HepG2 (cell line): ENCODE data around the gene SNRNP27. TPM values are rescaled to one million over a fixed set of nuclear protein-coding genes. Genes with fewer than 3 reads are reported as not detected.

Experiments
- ARHGAP35 ChIP-seq: sonication (generic); formaldehyde crosslinking; IDR thresholded peaks from 2 replicates; pipeline ENCODE4 v1.9.0; 2022; ENCODE audit warnings: mild to moderate bottlenecking, inconsistent platforms, moderate library complexity, missing genetic modification reagents, borderline replicate concordance
- ASH2L ChIP-seq: fragments of 300-600, 200-600 bp; sonication (generic); IDR thresholded peaks from 2 replicates; pipeline ENCODE4 v1.7.0; 2017; ENCODE audit warnings: low read depth, mild to moderate bottlenecking, moderate library complexity, mixed read lengths, low read length; ENCODE audit not compliant: insufficient read length
- FOXA1 ChIP-seq, 2 experiments: fragments of 450-650 bp in 1 of 2; sonication (generic) in 1 of 2; formaldehyde crosslinking in 1 of 2; IDR thresholded peaks; 2 replicates each; pipeline versions ENCODE4 v1.4.0 to v1.6.1; 2016 to 2020; ENCODE audit warnings: missing genetic modification reagents in 1 of 2
- FOXC1 ChIP-seq: sonication (generic); formaldehyde crosslinking; IDR thresholded peaks from 2 replicates; pipeline ENCODE4 v1.8.0; 2022; ENCODE audit warnings: mild to moderate bottlenecking, missing genetic modification reagents, borderline replicate concordance
- KDM3A ChIP-seq: IDR thresholded peaks from 2 replicates; pipeline ENCODE4 v1.6.1; 2018; ENCODE audit warnings: low read depth, missing compliant biosample characterization
- KDM5A ChIP-seq: fragments of 200-600 bp; sonication (generic); IDR thresholded peaks from 2 replicates; pipeline ENCODE4 v1.7.0; 2018; ENCODE audit warnings: antibody characterized with exemption, mild to moderate bottlenecking, low read length, borderline replicate concordance
- KLF9 ChIP-seq: IDR thresholded peaks from 2 replicates; pipeline ENCODE4 v1.6.1; 2016; ENCODE audit warnings: low read depth
- MAX ChIP-seq: IDR thresholded peaks from 2 replicates; pipeline ENCODE4 v1.6.1; 2012; ENCODE audit warnings: inconsistent platforms
- NFKBIZ ChIP-seq: IDR thresholded peaks from 2 replicates; pipeline ENCODE4 v1.6.1; 2018; ENCODE audit warnings: missing genetic modification reagents, missing compliant biosample characterization
- NR0B2 ChIP-seq: sonication (generic); formaldehyde crosslinking; IDR thresholded peaks from 2 replicates; pipeline ENCODE4 v1.4.0; 2020; ENCODE audit warnings: mild to moderate bottlenecking, missing genetic modification reagents
- RBFOX2 ChIP-seq: fragments of 200-400 bp; formaldehyde crosslinking; IDR thresholded peaks from 2 replicates; pipeline ENCODE4 v1.6.1; 2017; ENCODE audit warnings: low read depth, mild to moderate bottlenecking, low read length
- SP140L ChIP-seq: sonication (generic); formaldehyde crosslinking; IDR thresholded peaks from 2 replicates; pipeline ENCODE4 v1.4.0; 2020; ENCODE audit warnings: missing genetic modification reagents, borderline replicate concordance
- SP2 ChIP-seq: sonication (generic); formaldehyde crosslinking; IDR thresholded peaks from 2 replicates; pipeline ENCODE4 v1.5.1; 2020; ENCODE audit warnings: mild to moderate bottlenecking, missing genetic modification reagents
- SRSF9 ChIP-seq: fragments of 200-400 bp; formaldehyde crosslinking; IDR thresholded peaks from 2 replicates; pipeline ENCODE4 v1.6.1; 2018; ENCODE audit warnings: borderline replicate concordance, mild to moderate bottlenecking, low read depth, low read length; ENCODE audit not compliant: insufficient read depth, poor library complexity, severe bottlenecking
- TAF1 ChIP-seq: sonication (generic); formaldehyde crosslinking; IDR thresholded peaks from 2 replicates; pipeline ENCODE4 v1.4.0; 2020; ENCODE audit warnings: missing genetic modification reagents
- ZFY ChIP-seq: sonication (generic); formaldehyde crosslinking; IDR thresholded peaks from 2 replicates; pipeline ENCODE4 v1.4.0; 2020; ENCODE audit warnings: missing genetic modification reagents
- ZFYVE20 ChIP-seq: sonication (generic); formaldehyde crosslinking; IDR thresholded peaks from 2 replicates; pipeline ENCODE4 v1.8.0; 2023; ENCODE audit warnings: low read depth, mild to moderate bottlenecking, moderate library complexity, missing genetic modification reagents, borderline replicate concordance
- ZNF225 ChIP-seq: sonication (generic); formaldehyde crosslinking; IDR thresholded peaks from 2 replicates; pipeline ENCODE4 v1.4.0; 2020; ENCODE audit warnings: mild to moderate bottlenecking, missing genetic modification reagents
- ZNF281 ChIP-seq: sonication (generic); formaldehyde crosslinking; IDR thresholded peaks from 2 replicates; pipeline ENCODE4 v1.4.0; 2020; ENCODE audit warnings: missing genetic modification reagents, borderline replicate concordance
- ZNF317 ChIP-seq: sonication (generic); formaldehyde crosslinking; IDR thresholded peaks from 2 replicates; pipeline ENCODE4 v1.5.0; 2020; ENCODE audit warnings: mild to moderate bottlenecking, missing genetic modification reagents
- ZNF607 ChIP-seq: sonication (generic); formaldehyde crosslinking; IDR thresholded peaks from 2 replicates; pipeline ENCODE4 v1.5.1; 2020; ENCODE audit warnings: missing genetic modification reagents, mild to moderate bottlenecking, borderline replicate concordance
- ZNF83 ChIP-seq: sonication (generic); formaldehyde crosslinking; IDR thresholded peaks from 2 replicates; pipeline ENCODE4 v1.4.0; 2020; ENCODE audit warnings: missing genetic modification reagents, mild to moderate bottlenecking, borderline replicate concordance
- ZNF883 ChIP-seq: sonication (generic); formaldehyde crosslinking; IDR thresholded peaks from 2 replicates; pipeline ENCODE4 v1.5.1; 2020; ENCODE audit warnings: mild to moderate bottlenecking, missing genetic modification reagents; ENCODE audit errors: not compliant biosample characterization
- polyA plus RNA-seq, 8 experiments: library from polyadenylated mRNA; depleted of rRNA in 3 of 8; stranded (reverse) in 7 of 8; unstranded in 1 of 8; fragments of >200 nt; fragmentation: Illumina TruSeq in 4 of 8; extraction: Trizol in 4 of 8; gene quantifications; 2 replicates each; pipeline versions ENCODE4 v1.2.1 to v1.2.3, GENCODE V29; 2011 to 2016; ENCODE audit warnings: low read depth in 4 of 8, missing spikeins in 1 of 8, mixed read lengths in 1 of 8; ENCODE audit not compliant: insufficient read depth in 1 of 8
- total RNA-seq, 5 experiments: library from RNA; depleted of rRNA; stranded (reverse); fragments of >200 nt; fragmentation: Illumina TruSeq; extraction: Trizol; gene quantifications; 2 replicates each; pipeline ENCODE4 v1.2.3, GENCODE V29; 2016; ENCODE audit warnings: low read depth in 1 of 5

Gene SNRNP27
- total and polyA plus RNA-seq, 2 of the 13 experiments (the other 11 are each of a cell fraction or from before 2014, with no cell fraction given), result 49.8 to 54.6 TPM

- TF ChIP-seq ZNF281 (CRISPR knock-in tag) (0 out of 2 replicates have a peak, but pooled peaks have one; percentile 3), NR0B2 (CRISPR knock-in tag) (peak; percentile 80; the same call in 1 of the 2 replicates), KDM5A (peak; percentile 64; the same call in 1 of the 2 replicates), KLF9 (0 out of 2 replicates have a peak, but pooled peaks have one; percentile 25), NFKBIZ (CRISPR knock-in tag) (0 out of 2 replicates have a peak, but pooled peaks have one; percentile 31), ZFY (CRISPR knock-in tag) (no peak; the same call in 1 of the 2 replicates), ARHGAP35 (CRISPR knock-in tag) (peak; percentile 57; the same call in 1 of the 2 replicates), KDM3A (CRISPR knock-in tag) (no peak; the same call in 1 of the 2 replicates), SRSF9 (no peak), ZNF607 (peak; percentile 52; the same call in 1 of the 2 replicates), SP2 (CRISPR knock-in tag) (peak; percentile 91), TAF1 (peak; percentile 63), ZNF225 (CRISPR knock-in tag) (peak; percentile 54; the same call in 1 of the 2 replicates), ZNF317 (CRISPR knock-in tag) (0 out of 2 replicates have a peak, but pooled peaks have one; percentile 48), ZNF83 (CRISPR knock-in tag) (0 out of 2 replicates have a peak, but pooled peaks have one; percentile 68), ZNF883 (CRISPR knock-in tag) (peak; percentile 50), ASH2L (no peak), FOXC1 (peak; percentile 70), ZFYVE20 (CRISPR knock-in tag) (no peak; the same call in 1 of the 2 replicates), RBFOX2 (peak; percentile 78), FOXA1 (IDR thresholded peaks at IDR 0.05) (no peak), FOXA1 (CRISPR knock-in tag; IDR thresholded peaks at IDR 0.05) (no peak), MAX (0 out of 2 replicates have a peak, but pooled peaks have one; percentile 18), SP140L (CRISPR knock-in tag) (0 out of 2 replicates have a peak, but pooled peaks have one; percentile 1)
These were observed 21.5 kb downstream of the SNRNP27 start, which contains the start of gene MXD1 (continued) for GRCh38 chr2:69914950-69915945.
